Ovary (tissue), 3 donors: ENCODE measurements around the gene GDI2.

Source experiments
- EP300 ChIP-seq: sonication (generic); formaldehyde crosslinking; IDR thresholded peaks from one replicate; pipeline ENCODE4 v1.6.1; 2017; ENCODE audit warnings: antibody characterized with exemption
- TF ChIP-seq, protein P1 (sequence below), 3 donors: fragments of 450-650 bp in 2 of 3; fragments of 200-600 bp in 1 of 3; IDR thresholded peaks; one replicate each; pipeline versions ENCODE4 v1.5.1 to v1.8.0; 2016 to 2022; ENCODE audit warnings: antibody characterized with exemption in 3 of 3, mild to moderate bottlenecking in 1 of 3
- donor health status: DM: no; HTN: no; CAD: no.

DNA sequence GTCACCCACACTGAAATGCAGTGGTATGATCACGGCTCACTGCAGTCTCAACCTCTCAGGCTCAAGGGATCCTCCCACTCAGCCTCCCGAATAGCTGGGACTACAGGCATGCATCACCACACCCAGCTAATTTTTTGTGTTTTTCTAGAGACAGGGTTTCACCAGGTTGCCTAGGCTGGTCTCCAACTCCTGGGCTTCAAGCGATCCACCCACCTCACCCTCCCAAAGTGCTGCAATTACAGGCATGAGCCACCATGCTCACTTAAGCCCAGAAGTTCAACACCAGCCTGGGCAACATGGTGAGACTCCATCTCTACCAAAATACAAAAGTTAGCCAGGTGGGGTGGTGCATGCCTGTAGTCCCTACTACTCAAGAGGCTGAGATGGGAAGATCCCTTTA is 33.5 kb downstream of the GDI2 start:
- TF ChIP-seq EP300 = no peak
- TF ChIP-seq, protein P1, sequence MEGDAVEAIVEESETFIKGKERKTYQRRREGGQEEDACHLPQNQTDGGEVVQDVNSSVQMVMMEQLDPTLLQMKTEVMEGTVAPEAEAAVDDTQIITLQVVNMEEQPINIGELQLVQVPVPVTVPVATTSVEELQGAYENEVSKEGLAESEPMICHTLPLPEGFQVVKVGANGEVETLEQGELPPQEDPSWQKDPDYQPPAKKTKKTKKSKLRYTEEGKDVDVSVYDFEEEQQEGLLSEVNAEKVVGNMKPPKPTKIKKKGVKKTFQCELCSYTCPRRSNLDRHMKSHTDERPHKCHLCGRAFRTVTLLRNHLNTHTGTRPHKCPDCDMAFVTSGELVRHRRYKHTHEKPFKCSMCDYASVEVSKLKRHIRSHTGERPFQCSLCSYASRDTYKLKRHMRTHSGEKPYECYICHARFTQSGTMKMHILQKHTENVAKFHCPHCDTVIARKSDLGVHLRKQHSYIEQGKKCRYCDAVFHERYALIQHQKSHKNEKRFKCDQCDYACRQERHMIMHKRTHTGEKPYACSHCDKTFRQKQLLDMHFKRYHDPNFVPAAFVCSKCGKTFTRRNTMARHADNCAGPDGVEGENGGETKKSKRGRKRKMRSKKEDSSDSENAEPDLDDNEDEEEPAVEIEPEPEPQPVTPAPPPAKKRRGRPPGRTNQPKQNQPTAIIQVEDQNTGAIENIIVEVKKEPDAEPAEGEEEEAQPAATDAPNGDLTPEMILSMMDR (IDR thresholded peaks at IDR 0.05) = no peak
